GM12873 (cell line): ENCODE results near the gene HEPH.

Source experiments
- CTCF ChIP-seq: IDR thresholded peaks from 2 replicates; pipeline ENCODE4 v1.5.1; 2012; ENCODE audit warnings: low read depth, mild to moderate bottlenecking, moderate library complexity, low read length, control low read depth; ENCODE audit not compliant: insufficient read depth; ENCODE audit errors: missing control alignments

The HEPH gene

GRCh38 chrX:66233209-66233608 is 69.2 kb downstream of the HEPH start:
- TF ChIP-seq CTCF = no peak

GRCh38 chrX:66255359-66255967 is 91.4 kb downstream of the HEPH start:
- TF ChIP-seq CTCF = no peak

- no peak for TF ChIP-seq CTCF
These were observed 98.8 kb downstream of the HEPH start for GRCh38 chrX:66262807-66263206.
